Parathyroid adenoma (tissue), 2 donors: Measurements from ENCODE around the gene RAP1GAP2.

ENCODE experiments used
- H2AFZ ChIP-seq: fragments of 300-600 bp; sonication (generic); one replicate; pipeline ENCODE4 v1.7.0; 2017; ENCODE audit warnings: antibody characterized with exemption, mild to moderate bottlenecking
- H3K27ac ChIP-seq: fragments of 300-600 bp; sonication (generic); one replicate; pipeline ENCODE4 v1.7.0; 2017
- H3K27me3 ChIP-seq: fragments of 300-600 bp; sonication (generic); one replicate; pipeline ENCODE4 v1.7.0; 2017; ENCODE audit warnings: low read length; ENCODE audit not compliant: control insufficient read depth, insufficient read depth
- H3K36me3 ChIP-seq: fragments of 300-600 bp; sonication (generic); one replicate; pipeline ENCODE4 v1.7.0; 2017; ENCODE audit warnings: low read length; ENCODE audit not compliant: control insufficient read depth, insufficient read depth
- H3K4me1 ChIP-seq: fragments of 300-600 bp; sonication (generic); one replicate; pipeline ENCODE4 v1.7.0; 2017; ENCODE audit warnings: control low read depth
- H3K4me2 ChIP-seq: fragments of 300-600 bp; sonication (generic); one replicate; pipeline ENCODE4 v1.7.0; 2017; ENCODE audit warnings: low read length
- H3K4me3 ChIP-seq: fragments of 300-600 bp; sonication (generic); one replicate; pipeline ENCODE4 v1.7.0; 2017; ENCODE audit warnings: low read depth, low read length
- H3K79me2 ChIP-seq: fragments of 300-600 bp; sonication (generic); one replicate; pipeline ENCODE4 v1.7.0; 2017; ENCODE audit warnings: control low read depth
- H3K9ac ChIP-seq: fragments of 300-600 bp; sonication (generic); one replicate; pipeline ENCODE4 v1.7.0; 2017; ENCODE audit warnings: mild to moderate bottlenecking
- H3K9me3 ChIP-seq: fragments of 300-600 bp; sonication (generic); one replicate; pipeline ENCODE4 v1.7.0; 2017; ENCODE audit warnings: low read length; ENCODE audit not compliant: control insufficient read depth
- CTCF ChIP-seq: fragments of 300-600 bp; sonication (generic); IDR thresholded peaks from one replicate; pipeline ENCODE4 v1.7.0; 2017; ENCODE audit warnings: antibody characterized with exemption, mild to moderate bottlenecking
- donor health status: primary hyperparathyroidism.

RAP1GAP2 gene

GRCh38 chr17:2799653-2800052, 3.4 kb downstream of the RAP1GAP2 start:
- no peak overlapping the region for H3K9ac ChIP-seq
- no peak overlapping the region for H3K4me3 ChIP-seq
- no peaks in the 10 kb centered on the region for H3K36me3 ChIP-seq
- no peak for TF ChIP-seq CTCF
- no peaks in the 10 kb centered on the region for H3K4me1 ChIP-seq
- no peak overlapping the region for H3K4me2 ChIP-seq
- no peak overlapping the region for H3K27ac ChIP-seq
- H3K9me3 ChIP-seq, result no peaks in the 10 kb centered on the region
- H2AFZ ChIP-seq, result no peak overlapping the region
- H3K79me2 ChIP-seq, result no peaks in the 10 kb centered on the region
- H3K27me3 ChIP-seq, result no peaks in the 10 kb centered on the region

GRCh38 chr17:2800367-2800766, 4.1 kb downstream of the RAP1GAP2 start:
- Histone ChIP-seq H3K9ac (no peak overlapping the region), H3K4me1 (no peaks in the 10 kb centered on the region), H3K4me3 (no peak overlapping the region), H3K36me3 (no peaks in the 10 kb centered on the region), H3K4me2 (no peak overlapping the region), H3K27me3 (no peaks in the 10 kb centered on the region), H3K27ac (no peak overlapping the region), H3K9me3 (no peaks in the 10 kb centered on the region), H2AFZ (no peak overlapping the region), H3K79me2 (no peaks in the 10 kb centered on the region)
- TF ChIP-seq CTCF, result no peak

DNA sequence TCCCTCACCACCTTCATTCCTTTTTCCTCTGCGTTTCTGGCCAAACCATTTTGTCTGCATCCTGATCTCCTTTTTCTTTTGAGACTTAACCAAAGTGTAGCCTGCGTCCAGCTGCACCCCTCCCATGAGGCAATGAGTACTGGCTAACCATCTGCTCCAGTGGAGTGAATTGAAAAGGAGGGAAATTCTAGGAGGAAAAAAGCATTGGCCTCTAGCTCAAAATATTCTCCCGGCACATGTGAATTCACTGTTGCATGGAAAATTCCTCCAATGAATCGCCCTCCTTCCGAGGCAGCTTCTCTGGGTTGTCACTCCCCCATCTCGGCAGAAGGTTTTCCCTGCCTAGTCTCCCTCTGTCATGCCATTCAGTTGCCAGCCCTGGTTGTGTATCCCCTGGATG, 5.6 kb downstream of the RAP1GAP2 start:
- H2AFZ ChIP-seq, result no peak overlapping the region
- H3K79me2 ChIP-seq, result no peaks in the 10 kb centered on the region
- no peak overlapping the region for H3K4me3 ChIP-seq
- H3K27ac ChIP-seq, result no peak overlapping the region
- H3K4me2 ChIP-seq, result no peak overlapping the region
- H3K36me3 ChIP-seq, result no peaks in the 10 kb centered on the region
- H3K9me3 ChIP-seq, result no peaks in the 10 kb centered on the region
- H3K9ac ChIP-seq, result no peak overlapping the region
- no peaks in the 10 kb centered on the region for H3K27me3 ChIP-seq
- H3K4me1 ChIP-seq, result no peaks in the 10 kb centered on the region
- no peak for TF ChIP-seq CTCF

GRCh38 chr17:2802574-2802973, 6.3 kb downstream of the RAP1GAP2 start:
- no peak overlapping the region for H3K27ac ChIP-seq
- H3K4me3 ChIP-seq, result no peak overlapping the region
- no peaks in the 10 kb centered on the region for H3K36me3 ChIP-seq
- H3K79me2 ChIP-seq, result no peaks in the 10 kb centered on the region
- H3K27me3 ChIP-seq, result no peaks in the 10 kb centered on the region
- H2AFZ ChIP-seq, result no peak overlapping the region
- no peak for TF ChIP-seq CTCF
- no peaks in the 10 kb centered on the region for H3K4me1 ChIP-seq
- no peak overlapping the region for H3K4me2 ChIP-seq
- no peaks in the 10 kb centered on the region for H3K9me3 ChIP-seq
- no peak overlapping the region for H3K9ac ChIP-seq

DNA sequence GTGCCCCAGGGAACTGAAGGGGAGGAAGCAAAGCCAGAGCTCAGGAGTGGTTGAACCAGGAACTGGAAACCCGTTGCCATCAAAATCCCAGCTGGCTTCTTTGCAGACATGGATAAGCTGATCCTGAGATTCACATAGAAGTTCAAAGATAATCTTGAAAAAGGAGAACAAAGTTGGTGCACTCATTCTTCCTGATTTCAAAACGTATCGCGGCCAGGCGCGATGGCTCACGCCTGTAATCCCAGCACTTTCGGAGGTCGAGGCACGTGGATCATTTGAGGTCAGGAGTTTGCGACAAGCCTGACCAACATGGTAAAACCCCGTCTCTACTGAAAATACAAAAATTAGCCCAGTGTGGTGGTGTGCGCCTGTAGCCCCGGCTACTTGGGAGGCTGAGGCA, 7.1 kb downstream of the RAP1GAP2 start:
- H3K9me3 ChIP-seq, result no peaks in the 10 kb centered on the region
- no peak for TF ChIP-seq CTCF
- H3K4me3 ChIP-seq, result no peak overlapping the region
- no peaks in the 10 kb centered on the region for H3K36me3 ChIP-seq
- no peaks in the 10 kb centered on the region for H3K4me1 ChIP-seq
- no peak overlapping the region for H3K27ac ChIP-seq
- H3K9ac ChIP-seq, result no peak overlapping the region
- H3K4me2 ChIP-seq, result no peak overlapping the region
- no peak overlapping the region for H2AFZ ChIP-seq
- no peaks in the 10 kb centered on the region for H3K27me3 ChIP-seq
- no peaks in the 10 kb centered on the region for H3K79me2 ChIP-seq
